ENCODE measurements around the gene CERKL. TPM values are rescaled to one million over a fixed set of nuclear protein-coding genes. Genes with fewer than 3 reads are reported as not detected.

The CERKL gene
- total and polyA plus RNA-seq, 2 of the 13 experiments (the other 11 are each of a cell fraction or from before 2014, with no cell fraction given), result not detected

DNA sequence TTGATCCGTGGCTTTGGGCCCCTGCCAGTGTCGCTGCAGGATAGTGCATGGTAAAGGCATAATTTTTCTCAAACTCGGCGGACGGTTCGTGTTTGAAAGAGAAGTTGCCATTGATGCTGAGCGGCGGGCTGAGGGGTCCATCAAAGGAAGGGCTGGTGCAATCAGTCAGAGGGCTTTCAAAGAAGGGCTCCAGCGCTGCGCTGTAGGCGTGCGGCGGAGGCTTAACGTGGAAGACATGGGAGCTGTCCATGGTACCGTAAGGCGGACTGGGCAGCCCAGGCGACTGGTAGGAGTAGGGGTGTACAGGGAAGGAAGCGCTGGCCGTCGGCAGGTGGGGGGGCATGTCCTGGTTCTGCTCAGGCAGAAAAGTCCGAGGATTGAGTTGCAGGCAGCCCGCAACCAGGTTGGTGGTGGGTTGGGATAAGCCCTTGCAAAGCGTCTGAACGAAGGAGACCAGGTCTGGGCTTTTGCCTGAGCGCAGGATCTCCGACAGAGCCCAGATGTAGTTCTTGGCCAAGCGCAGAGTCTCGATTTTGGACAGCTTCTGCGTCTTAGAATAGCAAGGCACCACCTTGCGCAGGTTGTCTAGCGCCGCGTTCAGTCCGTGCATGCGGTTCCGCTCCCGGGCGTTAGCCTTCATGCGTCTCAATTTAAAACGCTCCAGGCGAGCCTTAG lies 21.1 kb upstream of the CERKL start (continued):
- peak; percentile 81; the same call in 1 of the 2 replicates for TF ChIP-seq ZNF878 (CRISPR knock-in tag; IDR thresholded peaks at IDR 0.05)
- TF ChIP-seq MAFK (conservative IDR thresholded peaks at IDR 0.05 in 1 of 2, IDR thresholded peaks at IDR 0.05 in 1 of 2; ENCODE audit: low read length in 2 of 2), result no peak
- no peak for TF ChIP-seq PAF1 (CRISPR knock-in tag; IDR thresholded peaks at IDR 0.05)
- TF ChIP-seq, protein P1, sequence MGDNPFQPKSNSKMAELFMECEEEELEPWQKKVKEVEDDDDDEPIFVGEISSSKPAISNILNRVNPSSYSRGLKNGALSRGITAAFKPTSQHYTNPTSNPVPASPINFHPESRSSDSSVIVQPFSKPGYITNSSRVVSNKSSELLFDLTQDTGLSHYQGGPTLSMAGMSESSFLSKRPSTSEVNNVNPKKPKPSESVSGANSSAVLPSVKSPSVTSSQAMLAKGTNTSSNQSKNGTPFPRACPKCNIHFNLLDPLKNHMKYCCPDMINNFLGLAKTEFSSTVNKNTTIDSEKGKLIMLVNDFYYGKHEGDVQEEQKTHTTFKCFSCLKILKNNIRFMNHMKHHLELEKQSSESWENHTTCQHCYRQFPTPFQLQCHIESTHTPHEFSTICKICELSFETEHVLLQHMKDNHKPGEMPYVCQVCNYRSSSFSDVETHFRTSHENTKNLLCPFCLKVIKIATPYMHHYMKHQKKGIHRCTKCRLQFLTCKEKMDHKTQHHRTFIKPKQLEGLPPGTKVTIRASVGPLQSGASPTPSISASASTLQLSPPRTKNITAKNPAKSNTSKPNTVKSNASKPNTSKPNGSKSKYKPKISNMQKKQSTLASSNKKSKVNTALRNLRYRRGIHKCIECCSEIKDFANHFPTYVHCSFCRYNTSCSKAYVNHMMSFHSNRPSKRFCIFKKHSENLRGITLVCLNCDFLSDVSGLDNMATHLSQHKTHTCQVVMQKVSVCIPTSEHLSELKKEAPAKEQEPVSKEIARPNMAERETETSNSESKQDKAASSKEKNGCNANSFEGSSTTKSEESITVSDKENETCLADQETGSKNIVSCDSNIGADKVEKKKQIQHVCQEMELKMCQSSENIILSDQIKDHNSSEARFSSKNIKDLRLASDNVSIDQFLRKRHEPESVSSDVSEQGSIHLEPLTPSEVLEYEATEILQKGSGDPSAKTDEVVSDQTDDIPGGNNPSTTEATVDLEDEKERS (CRISPR knock-in tag; IDR thresholded peaks at IDR 0.05), result no peak
- TF ChIP-seq DMAP1 (CRISPR knock-in tag; IDR thresholded peaks at IDR 0.05), result no peak
- TF ChIP-seq CBX2 (IDR thresholded peaks at IDR 0.05; ENCODE audit: low read depth, low read length), result no peak
- no peak for TF ChIP-seq CBX2 (CRISPR knock-in tag; IDR thresholded peaks at IDR 0.05; ENCODE audit: low read depth)
- peak; percentile 50; the same call in 1 of the 2 replicates for TF ChIP-seq JUNB (CRISPR knock-in tag; IDR thresholded peaks at IDR 0.05; ENCODE audit: borderline replicate concordance)
- TF ChIP-seq, protein P2, sequence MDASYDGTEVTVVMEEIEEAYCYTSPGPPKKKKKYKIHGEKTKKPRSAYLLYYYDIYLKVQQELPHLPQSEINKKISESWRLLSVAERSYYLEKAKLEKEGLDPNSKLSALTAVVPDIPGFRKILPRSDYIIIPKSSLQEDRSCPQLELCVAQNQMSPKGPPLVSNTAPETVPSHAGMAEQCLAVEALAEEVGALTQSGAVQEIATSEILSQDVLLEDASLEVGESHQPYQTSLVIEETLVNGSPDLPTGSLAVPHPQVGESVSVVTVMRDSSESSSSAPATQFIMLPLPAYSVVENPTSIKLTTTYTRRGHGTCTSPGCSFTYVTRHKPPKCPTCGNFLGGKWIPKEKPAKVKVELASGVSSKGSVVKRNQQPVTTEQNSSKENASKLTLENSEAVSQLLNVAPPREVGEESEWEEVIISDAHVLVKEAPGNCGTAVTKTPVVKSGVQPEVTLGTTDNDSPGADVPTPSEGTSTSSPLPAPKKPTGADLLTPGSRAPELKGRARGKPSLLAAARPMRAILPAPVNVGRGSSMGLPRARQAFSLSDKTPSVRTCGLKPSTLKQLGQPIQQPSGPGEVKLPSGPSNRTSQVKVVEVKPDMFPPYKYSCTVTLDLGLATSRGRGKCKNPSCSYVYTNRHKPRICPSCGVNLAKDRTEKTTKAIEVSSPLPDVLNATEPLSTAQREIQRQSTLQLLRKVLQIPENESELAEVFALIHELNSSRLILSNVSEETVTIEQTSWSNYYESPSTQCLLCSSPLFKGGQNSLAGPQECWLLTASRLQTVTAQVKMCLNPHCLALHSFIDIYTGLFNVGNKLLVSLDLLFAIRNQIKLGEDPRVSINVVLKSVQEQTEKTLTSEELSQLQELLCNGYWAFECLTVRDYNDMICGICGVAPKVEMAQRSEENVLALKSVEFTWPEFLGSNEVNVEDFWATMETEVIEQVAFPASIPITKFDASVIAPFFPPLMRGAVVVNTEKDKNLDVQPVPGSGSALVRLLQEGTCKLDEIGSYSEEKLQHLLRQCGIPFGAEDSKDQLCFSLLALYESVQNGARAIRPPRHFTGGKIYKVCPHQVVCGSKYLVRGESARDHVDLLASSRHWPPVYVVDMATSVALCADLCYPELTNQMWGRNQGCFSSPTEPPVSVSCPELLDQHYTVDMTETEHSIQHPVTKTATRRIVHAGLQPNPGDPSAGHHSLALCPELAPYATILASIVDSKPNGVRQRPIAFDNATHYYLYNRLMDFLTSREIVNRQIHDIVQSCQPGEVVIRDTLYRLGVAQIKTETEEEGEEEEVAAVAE (CRISPR knock-in tag; IDR thresholded peaks at IDR 0.05; ENCODE audit: borderline replicate concordance), result peak; percentile 81
- TF ChIP-seq TRIM24 (CRISPR knock-in tag; IDR thresholded peaks at IDR 0.05), result no peak
- TF ChIP-seq, protein P3, sequence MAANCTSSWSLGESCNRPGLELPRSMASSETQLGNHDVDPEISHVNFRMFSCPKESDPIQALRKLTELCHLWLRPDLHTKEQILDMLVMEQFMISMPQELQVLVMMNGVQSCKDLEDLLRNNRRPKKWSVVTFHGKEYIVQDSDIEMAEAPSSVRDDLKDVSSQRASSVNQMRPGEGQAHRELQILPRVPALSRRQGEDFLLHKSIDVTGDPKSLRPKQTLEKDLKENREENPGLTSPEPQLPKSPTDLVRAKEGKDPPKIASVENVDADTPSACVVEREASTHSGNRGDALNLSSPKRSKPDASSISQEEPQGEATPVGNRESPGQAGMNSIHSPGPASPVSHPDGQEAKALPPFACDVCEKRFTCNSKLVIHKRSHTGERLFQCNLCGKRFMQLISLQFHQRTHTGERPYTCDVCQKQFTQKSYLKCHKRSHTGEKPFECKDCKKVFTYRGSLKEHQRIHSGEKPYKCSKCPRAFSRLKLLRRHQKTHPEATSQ (CRISPR knock-in tag; IDR thresholded peaks at IDR 0.05; ENCODE audit: borderline replicate concordance), result peak; percentile 83
- TF ChIP-seq ZNF773 (CRISPR knock-in tag; IDR thresholded peaks at IDR 0.05; ENCODE audit: borderline replicate concordance), result peak; percentile 95; the same call in 1 of the 2 replicates
- TF ChIP-seq YY1 (IDR thresholded peaks at IDR 0.05; ENCODE audit: insufficient read depth, insufficient replicate concordance, low read depth, low read length), result no peak
- TF ChIP-seq, protein P4, sequence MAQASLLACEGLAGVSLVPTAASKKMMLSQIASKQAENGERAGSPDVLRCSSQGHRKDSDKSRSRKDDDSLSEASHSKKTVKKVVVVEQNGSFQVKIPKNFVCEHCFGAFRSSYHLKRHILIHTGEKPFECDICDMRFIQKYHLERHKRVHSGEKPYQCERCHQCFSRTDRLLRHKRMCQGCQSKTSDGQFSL (CRISPR knock-in tag; IDR thresholded peaks at IDR 0.05), result no peak; the same call in 1 of the 2 replicates
- TF ChIP-seq, protein P5, sequence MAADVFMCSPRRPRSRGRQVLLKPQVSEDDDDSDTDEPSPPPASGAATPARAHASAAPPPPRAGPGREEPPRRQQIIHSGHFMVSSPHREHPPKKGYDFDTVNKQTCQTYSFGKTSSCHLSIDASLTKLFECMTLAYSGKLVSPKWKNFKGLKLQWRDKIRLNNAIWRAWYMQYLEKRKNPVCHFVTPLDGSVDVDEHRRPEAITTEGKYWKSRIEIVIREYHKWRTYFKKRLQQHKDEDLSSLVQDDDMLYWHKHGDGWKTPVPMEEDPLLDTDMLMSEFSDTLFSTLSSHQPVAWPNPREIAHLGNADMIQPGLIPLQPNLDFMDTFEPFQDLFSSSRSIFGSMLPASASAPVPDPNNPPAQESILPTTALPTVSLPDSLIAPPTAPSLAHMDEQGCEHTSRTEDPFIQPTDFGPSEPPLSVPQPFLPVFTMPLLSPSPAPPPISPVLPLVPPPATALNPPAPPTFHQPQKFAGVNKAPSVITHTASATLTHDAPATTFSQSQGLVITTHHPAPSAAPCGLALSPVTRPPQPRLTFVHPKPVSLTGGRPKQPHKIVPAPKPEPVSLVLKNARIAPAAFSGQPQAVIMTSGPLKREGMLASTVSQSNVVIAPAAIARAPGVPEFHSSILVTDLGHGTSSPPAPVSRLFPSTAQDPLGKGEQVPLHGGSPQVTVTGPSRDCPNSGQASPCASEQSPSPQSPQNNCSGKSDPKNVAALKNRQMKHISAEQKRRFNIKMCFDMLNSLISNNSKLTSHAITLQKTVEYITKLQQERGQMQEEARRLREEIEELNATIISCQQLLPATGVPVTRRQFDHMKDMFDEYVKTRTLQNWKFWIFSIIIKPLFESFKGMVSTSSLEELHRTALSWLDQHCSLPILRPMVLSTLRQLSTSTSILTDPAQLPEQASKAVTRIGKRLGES (CRISPR knock-in tag; IDR thresholded peaks at IDR 0.05; ENCODE audit: borderline replicate concordance), result peak; percentile 91; the same call in 1 of the 2 replicates
- TF ChIP-seq NR1H2 (CRISPR knock-in tag; IDR thresholded peaks at IDR 0.05; ENCODE audit: borderline replicate concordance, low read depth), result 0 out of 2 replicates have a peak, but pooled peaks have one; percentile 52
